Measurements from ENCODE around the gene GPR85.

- TF ChIP-seq CTCF (conservative IDR thresholded peaks at IDR 0.05 in 1 of 2, IDR thresholded peaks at IDR 0.05 in 1 of 2; ENCODE audit: low read depth in 1 of 2, low read length in 2 of 2) (no peak), EZH2 (IDR thresholded peaks at IDR 0.05; ENCODE audit: low read length, missing control alignments) (no peak)
These were observed 8.1 kb upstream of the GPR85 start for GRCh38 chr7:113094517-113095249.
